HG02642 (cell line): ENCODE results near the gene POFUT2.

Source experiments
- ATAC-seq: cut with Tn5 transposase; IDR thresholded peaks from one replicate; pipeline ENCODE4 v1.9.1; 2021; ENCODE audit warnings: mild to moderate bottlenecking; ENCODE audit not compliant: unreplicated experiment, poor library complexity

The POFUT2 gene

DNA sequence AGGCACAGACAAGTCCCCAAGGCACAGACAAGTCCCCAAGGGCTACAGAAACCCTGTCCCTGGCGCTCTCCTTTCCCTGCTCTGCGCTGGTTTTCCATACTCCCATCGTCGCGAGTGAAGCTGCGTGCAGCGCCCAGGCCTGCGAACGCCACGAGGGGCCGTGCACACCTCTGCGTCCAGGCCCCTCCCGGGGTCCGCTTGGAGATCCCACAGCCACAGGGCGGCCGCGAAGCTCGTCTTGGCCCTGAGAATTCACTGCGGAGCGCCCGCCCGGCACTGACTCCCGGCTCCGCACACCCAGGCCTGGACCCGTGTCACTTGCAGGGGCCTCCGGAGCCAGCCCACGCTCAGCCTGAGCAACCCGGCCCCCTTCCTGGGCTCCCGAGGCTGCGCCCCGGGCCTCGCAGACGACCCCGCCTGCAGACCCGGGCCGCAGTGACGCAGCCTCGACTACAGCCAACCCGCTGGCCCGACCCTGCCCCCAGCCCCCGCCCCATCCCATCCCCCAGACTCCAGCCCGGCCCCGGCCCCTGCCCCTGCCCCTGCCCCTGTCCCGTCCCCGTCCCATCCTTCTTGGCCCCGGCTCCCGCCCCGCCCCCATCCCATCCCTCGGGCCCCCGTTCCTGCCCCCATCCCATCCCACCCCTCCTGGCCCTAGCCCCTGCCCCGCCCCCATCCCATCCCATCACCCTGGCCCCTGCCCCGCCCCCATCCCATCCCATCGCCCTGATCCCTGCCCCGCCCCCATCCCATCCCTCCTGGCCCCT, 841 bp downstream of the POFUT2 start:
- no peak for ATAC-seq

GRCh38 chr21:45285266-45285931, 2.3 kb downstream of the POFUT2 start:
- no peak for ATAC-seq

GRCh38 chr21:45284456-45284741, 3.3 kb downstream of the POFUT2 start:
- ATAC-seq = no peak

DNA sequence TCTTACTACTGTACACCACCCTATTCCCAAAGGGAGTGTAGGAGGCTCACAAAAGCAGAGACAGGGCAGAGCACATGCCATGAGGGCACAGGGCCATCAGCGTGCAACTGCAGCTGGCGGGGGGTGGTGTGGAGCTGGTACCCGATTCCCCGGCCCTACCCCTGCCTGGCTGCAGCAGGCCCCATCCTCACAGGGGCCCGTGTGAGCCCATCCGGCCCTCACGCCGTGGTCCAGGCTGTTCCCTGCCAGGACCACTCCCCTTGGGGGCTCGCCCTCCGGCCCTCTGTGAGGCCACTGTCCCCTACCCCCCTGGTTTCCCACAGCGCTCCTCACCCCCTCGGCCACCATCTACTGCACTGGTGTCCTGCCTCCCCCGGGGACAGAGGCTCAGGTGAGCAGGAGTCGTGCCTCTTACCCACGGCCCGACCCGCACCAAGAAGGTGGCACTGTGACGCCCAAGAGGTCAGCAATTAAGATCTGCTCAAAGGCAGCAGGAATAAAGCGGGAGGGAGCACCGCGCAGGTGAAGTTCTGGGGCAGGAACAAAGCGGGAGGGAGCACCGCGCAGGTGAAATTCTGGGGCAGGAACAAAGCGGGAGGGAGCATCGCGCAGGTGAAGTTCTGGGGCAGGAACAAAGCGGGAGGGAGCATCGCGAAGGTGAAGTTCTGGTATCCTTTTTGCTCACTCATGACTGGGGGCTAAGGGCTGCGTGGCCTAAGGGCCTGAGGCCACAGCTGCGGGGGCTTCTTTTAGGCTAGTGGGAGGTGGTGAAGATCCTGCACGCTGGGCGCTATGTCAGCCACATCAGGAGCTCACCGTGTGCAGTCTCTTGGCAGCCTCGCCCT, 3.9 kb downstream of the POFUT2 start:
- ATAC-seq = no peak

GRCh38 chr21:45283035-45283610, 4.6 kb downstream of the POFUT2 start:
- no peak for ATAC-seq

GRCh38 chr21:45282283-45283034, 5.2 kb downstream of the POFUT2 start:
- ATAC-seq = no peak

DNA sequence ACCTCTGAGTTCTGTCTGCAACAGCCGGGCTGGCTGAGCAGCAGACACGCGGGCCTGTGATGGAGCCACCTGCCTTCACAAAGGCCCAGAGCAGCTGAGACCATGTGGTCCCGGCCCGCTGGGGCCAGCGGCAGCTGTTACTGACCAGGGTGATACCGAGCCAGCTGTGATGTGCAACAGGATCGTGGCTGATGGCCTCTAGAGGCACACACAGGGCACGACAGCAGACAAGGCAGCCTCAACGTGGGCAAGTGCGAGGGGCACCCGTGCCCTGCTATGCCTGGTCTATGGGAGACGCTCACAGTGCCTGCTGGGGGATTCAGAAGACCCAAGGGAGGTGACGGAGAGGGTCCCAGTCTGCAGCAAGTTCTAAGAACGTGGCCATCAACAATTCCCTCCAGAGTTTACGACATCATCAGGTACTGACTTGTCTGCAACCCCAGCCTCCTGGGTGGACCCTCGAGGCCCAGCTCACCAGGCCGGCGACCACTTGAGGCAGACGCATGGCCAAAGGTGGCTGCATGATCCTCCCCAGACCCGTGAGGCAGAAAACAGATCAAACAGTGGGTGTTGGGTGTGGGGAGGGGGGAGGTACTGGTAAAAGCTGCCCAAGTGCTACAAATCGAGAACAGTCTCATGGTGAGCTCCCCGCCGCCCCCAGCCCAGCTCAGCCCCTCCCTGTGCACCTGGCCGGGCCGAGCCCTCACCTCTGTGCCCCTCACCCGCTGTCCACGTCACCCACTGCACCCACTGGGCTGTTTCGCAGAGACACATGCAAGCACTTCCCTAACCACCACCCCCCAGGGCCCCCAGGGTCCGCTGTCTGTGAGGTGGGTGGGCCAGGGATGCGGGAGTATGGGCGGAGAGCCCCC, 6.0 kb downstream of the POFUT2 start:
- no peak for ATAC-seq

DNA sequence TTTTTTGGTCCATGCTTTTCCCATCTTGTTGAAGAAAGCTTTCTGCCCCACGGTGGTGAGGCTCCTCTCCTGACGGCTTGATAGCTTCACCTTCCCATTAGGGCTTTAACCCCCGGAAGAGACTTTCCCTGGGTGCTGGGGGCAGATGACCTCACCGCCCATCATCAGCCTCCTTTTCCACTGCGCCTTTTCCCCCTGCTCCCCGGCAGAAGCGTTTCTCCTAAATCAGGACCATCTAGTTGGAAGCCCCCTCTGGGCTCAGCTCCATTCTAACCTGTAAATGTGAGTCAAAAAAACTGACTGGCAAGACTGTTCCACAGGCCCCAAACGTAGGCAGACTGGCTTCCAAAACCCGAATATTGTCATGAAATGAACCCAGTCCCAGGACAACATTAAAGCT, 6.7 kb downstream of the POFUT2 start:
- no peak for ATAC-seq

DNA sequence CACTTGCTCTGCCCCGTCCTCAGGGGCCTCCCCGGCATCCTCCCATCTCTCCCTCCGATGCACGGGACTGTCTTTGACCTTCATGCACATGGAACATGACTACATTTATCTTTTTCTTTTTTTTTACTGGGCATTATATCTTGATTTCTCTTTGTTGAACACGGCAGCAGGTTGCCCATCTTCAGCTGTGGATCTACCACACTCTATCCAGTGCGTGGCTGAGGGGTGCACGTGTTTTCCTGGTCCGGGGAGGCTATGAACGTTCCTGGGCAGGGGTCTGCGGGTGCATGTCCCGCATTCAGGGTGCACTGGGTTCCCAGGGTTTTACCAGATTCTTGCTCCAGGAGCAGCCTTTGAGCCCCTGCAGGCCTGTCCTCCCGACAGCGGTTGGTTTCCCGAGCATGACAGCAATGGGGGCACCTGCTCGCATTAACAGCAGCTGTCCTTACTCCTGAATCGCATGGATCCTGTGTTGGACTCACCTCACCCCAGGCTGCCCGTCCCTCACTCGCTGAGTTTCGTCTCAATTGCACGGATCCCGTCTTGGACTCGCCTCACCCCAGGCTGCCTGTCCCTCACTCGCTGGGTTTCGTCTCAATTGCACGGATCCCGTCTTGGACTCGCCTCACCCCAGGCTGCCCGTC, 7.4 kb downstream of the POFUT2 start:
- no peak for ATAC-seq

GRCh38 chr21:45279446-45280177, 8.1 kb downstream of the POFUT2 start:
- ATAC-seq = no peak

- ATAC-seq = no peak
These were observed 9.4 kb downstream of the POFUT2 start for GRCh38 chr21:45278156-45278911.

DNA sequence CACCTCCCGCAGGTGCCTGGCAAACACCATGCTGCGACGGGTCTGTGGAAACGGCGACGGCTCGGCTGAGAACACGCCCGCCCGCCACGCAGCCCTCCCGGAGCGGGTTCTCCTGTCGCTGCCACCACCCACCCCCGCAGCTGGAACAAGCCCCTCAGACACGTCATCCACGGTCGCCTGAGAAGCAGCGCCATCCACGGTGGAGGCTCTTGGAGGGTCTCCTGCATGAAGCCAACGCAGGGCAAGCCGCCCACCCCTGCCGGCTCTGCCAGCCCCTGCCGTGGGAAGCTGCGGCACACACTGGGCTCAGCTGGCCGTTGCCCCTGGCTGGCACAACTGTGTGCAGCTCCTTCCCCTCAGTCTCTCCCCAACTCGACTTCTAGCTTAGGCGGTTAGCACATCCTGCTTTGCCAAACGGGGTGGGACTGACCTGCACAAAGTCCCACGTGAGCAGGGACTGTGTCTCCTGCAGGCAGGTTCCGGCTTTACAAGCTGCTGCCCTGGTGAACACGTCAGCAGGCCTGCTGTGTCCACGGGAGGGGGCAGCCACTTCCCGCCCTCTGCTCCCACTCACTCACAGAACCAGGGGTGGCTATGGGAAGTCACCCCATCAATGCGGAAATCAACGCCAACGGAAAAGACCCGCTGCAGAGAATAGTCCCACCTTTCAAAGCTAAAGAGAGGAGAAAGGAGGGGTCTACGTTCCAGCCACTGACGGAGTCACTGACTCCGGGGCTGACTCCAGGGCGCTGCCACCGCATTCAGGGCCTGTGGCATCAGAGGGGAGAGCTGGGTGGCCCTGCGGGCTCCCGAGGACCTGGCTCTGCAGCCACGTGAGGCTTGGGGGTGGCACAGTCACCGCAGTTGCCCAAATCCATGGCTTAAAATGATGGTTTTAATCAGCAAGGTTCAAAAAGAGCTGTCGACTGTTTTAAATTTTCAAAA, 10.3 kb downstream of the POFUT2 start:
- ATAC-seq = no peak

- no peak for ATAC-seq
These were observed 11.1 kb downstream of the POFUT2 start for GRCh38 chr21:45276596-45276995.

- ATAC-seq = no peak
These were observed 17.3 kb downstream of the POFUT2 start for GRCh38 chr21:45270306-45270821.

DNA sequence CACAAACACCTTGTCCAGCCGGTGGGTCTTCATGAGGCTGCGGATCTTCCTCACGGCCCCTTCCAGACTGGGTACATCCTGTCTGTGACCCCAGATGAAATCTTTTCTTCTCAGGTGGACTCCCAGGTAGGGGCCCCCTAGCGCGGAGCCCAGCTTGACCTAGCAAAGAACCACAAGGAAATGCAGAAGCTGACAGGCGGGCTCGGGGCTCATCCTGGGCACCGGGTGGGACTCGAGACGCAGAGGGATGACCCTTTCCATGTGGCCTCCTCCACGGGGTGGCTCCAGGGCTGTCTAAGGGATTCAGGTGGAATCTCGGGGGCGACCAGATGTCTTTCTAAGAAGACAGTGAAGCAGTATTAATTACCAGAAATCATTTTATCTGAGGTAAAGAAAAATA, 17.8 kb downstream of the POFUT2 start:
- ATAC-seq = no peak

DNA sequence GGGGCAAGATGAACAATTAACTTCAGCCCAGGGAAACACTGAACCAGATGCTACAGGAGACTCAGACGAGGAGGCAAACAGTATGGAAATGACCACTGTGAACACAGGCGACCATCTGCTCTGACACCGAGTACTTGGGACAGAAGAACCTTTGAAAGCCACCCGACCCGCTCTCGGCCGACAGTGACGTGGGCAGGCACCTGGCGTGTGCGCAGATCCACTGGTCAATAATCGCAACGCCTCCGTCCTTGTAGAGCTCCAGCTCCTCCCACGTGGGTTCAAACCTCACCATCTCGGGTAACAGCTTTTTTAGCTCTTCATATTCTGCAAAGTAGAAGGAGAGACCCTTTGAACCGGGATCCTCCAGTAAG, 20.3 kb downstream of the POFUT2 start:
- no peak for ATAC-seq
